ENCODE data around the gene PTGES. TPM values are rescaled to one million over a fixed set of nuclear protein-coding genes. Genes with fewer than 3 reads are reported as not detected.

PTGES gene
- total and polyA plus RNA-seq, 9 of the 15 experiments (the other 6 are each of a cell fraction or from before 2014, with no cell fraction given) = 0.13 TPM; not detected in 8

DNA sequence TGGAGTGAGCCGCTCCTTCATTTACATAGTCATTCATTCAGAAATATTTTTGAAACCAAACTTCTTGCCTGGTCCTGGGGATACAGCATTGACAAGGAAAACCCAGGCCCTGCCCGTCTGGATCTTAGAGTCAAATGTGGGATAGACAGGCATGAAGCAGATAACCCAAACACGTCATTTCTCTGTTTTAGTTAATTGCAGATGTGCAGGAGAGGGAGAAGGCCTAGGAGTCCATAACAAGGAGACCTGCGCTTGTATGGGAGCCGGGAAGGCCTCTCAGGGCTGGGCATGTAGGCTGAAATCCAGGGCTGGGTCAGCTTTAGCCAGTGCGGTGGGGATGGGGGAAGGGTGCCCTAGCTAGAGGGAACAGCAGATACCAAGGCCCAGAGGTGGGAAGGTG, 44.0 kb downstream of the PTGES start (continued):
- TF ChIP-seq, protein P1, sequence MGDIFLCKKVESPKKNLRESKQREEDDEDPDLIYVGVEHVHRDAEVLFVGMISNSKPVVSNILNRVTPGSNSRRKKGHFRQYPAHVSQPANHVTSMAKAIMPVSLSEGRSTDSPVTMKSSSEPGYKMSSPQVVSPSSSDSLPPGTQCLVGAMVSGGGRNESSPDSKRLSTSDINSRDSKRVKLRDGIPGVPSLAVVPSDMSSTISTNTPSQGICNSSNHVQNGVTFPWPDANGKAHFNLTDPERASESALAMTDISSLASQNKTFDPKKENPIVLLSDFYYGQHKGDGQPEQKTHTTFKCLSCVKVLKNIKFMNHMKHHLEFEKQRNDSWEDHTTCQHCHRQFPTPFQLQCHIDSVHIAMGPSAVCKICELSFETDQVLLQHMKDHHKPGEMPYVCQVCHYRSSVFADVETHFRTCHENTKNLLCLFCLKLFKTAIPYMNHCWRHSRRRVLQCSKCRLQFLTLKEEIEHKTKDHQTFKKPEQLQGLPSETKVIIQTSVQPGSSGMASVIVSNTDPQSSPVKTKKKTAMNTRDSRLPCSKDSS (IDR thresholded peaks at IDR 0.05; ENCODE audit: low read depth, partially characterized antibody) = no peak
- TF ChIP-seq KLF6 (CRISPR knock-in tag; IDR thresholded peaks at IDR 0.05; ENCODE audit: borderline replicate concordance) = no peak

DNA sequence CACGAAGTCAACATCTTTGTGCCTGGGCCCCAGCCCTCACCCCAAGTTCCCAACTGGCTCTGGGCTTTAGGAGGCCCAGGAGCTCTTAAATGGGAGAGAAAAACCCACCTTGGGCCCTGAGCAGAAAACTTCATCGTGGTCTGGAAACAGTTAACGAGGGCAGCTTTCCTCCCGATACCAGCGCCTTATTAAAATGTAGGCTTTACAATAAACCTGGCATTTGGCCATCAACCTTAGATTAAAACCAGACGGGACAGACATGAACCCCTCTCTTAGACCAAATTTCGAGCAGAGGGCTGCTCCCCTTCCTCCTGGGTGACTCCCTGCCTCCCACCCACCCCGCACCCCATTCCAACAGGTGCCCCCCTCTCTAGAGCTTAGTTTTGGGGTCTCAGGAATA, 48.0 kb downstream of the PTGES start:
- TF ChIP-seq ZNF174 (CRISPR knock-in tag; IDR thresholded peaks at IDR 0.05) = no peak
- peak; percentile 21; the same call in 1 of the 2 replicates for TF ChIP-seq NFIC (IDR thresholded peaks at IDR 0.05)
- intact Hi-C loops (cut with micrococcal nuclease) (no loop called here), in situ Hi-C loops (cut with MboI) (no loop called here)
- no peak for ATAC-seq
- no peaks in the 10 kb centered on the region for H3K79me2 ChIP-seq (ENCODE audit: control insufficient read depth, insufficient read depth, low read length)
- no peak overlapping the region for H3K4me2 ChIP-seq (ENCODE audit: insufficient read depth, low read length)
- POLR2A ChIA-PET = interaction anchor here (1.7 kb wide), 1 partner anchor 9 kb away, joined by 4 read pairs; no protein-coding TSS in a partner anchor
- no peaks in the 10 kb centered on the region for H3K36me3 ChIP-seq (ENCODE audit: control insufficient read depth, insufficient read depth, low read length)
- no peak overlapping the region for H2AFZ ChIP-seq (ENCODE audit: low read depth, low read length)
- H3K4me3 ChIP-seq = no peak overlapping the region
- CTCF ChIA-PET (ENCODE audit: low intra/inter-chr PET ratio) = no interaction called here
- H3K9me1 ChIP-seq (ENCODE audit: control insufficient read depth, insufficient read depth, low read length) = no peaks in the 10 kb centered on the region
- peaks cover 38 to 47% of the 10 kb centered on the region in 2 experiments; a peak in 4 of 5 replicates for H3K27me3 ChIP-seq (ENCODE audit: control insufficient read depth in 2 of 2, insufficient read depth in 2 of 2, low read length in 2 of 2)
- H4K20me1 ChIP-seq (replicated peaks; ENCODE audit: control insufficient read depth, insufficient read depth, low read length) = no peaks in the 10 kb centered on the region
- no peak for FAIRE-seq
- no peak for DNase-seq (ENCODE audit: extremely low read depth in 1 of 4, low spot score in 3 of 4)
- peak overlapping the region in 1 of 2 experiments; percentile 5; a peak in 1 of 4 replicates for H3K9ac ChIP-seq (ENCODE audit: insufficient read depth in 1 of 2, low read depth in 2 of 2, low read length in 2 of 2)
- H3K4me1 ChIP-seq (replicated peaks in 1 of 2; ENCODE audit: control insufficient read depth in 2 of 2, insufficient read depth in 2 of 2, low read length in 2 of 2) = peaks cover 0 to 20% of the 10 kb centered on the region in 2 experiments; a peak in 2 of 5 replicates
- no peak overlapping the region for H3K27ac ChIP-seq (ENCODE audit: extremely low read depth, low read depth, low read length)
- BruUV-seq (replicated peaks) = no TSS peak
- 18% methylated on average over 7 of the region's 8 CpGs for WGBS (ENCODE audit: insufficient coverage, low coverage, missing lambda C conversion rate)
- H3K9me3 ChIP-seq (replicated peaks; ENCODE audit: control insufficient read depth, insufficient read depth, low read depth, low read length) = no peaks in the 10 kb centered on the region
